ENCODE data around the gene PDIA6.

PDIA6 gene

GRCh38 chr2:10837298-10838266 lies 25.0 kb upstream of the PDIA6 start:
- H3K27ac ChIP-seq: no peak overlapping the region
- H3K4me3 ChIP-seq (ENCODE audit: low read depth in 1 of 2, low read length in 1 of 2): no peak overlapping the region

DNA sequence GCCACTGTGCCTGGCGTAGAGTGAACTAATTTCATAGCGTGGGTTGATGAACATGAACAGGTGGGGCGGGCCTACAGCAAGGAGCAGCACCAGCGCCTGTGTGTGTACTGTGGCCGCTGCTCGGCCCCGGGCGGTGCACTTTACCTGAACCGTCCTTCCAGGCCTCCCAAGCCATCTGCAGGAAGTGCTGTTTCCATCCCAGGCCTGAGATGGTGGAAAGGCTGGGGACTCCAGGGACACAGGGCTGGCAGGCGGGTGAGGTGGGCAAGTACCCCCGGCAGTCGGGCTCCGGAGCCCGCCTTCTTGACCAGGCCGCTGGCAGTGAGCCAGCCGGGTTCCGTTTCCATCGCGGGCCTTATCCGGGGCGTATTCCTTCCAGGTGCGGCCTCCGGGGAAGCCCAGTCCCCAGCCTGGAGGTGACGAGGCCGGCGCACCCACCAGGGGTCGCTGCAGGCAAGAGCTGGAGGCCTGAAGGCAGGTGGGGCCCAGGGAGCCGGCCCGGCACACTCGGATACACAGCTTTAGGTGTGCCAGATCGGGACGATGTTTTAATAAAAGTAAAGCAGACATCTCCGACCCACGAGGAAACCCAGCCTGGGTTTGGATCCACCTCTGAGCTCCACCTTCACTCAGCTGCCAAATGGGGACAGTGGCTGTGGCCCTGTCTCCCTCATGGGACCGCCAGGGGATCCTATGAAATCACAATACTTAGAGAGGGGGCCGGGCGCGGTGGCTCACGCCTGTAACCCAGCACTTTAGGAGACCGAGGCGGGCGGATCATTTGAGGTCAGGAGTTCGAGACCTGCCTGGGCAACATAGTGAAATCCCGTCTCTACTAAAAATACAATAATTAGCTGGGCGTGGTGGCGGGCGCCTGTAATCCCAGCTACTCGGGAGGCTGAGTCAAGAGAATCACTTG lies 22.7 kb upstream of the PDIA6 start:
- Histone ChIP-seq H3K9me3 (no peaks in the 10 kb centered on the region), H3K4me3 (ENCODE audit: low read depth in 1 of 2, low read length in 1 of 2) (no peak overlapping the region), H3K27ac (no peak overlapping the region), H3K36me3 (no peaks in the 10 kb centered on the region), H3K27me3 (peaks cover 92% of the 10 kb centered on the region), H3K4me1 (ENCODE audit: control insufficient read depth in 1 of 2, insufficient read depth in 1 of 2, low read depth in 1 of 2, low read length in 1 of 2) (no peaks in the 10 kb centered on the region)
- TF ChIP-seq, protein P1, sequence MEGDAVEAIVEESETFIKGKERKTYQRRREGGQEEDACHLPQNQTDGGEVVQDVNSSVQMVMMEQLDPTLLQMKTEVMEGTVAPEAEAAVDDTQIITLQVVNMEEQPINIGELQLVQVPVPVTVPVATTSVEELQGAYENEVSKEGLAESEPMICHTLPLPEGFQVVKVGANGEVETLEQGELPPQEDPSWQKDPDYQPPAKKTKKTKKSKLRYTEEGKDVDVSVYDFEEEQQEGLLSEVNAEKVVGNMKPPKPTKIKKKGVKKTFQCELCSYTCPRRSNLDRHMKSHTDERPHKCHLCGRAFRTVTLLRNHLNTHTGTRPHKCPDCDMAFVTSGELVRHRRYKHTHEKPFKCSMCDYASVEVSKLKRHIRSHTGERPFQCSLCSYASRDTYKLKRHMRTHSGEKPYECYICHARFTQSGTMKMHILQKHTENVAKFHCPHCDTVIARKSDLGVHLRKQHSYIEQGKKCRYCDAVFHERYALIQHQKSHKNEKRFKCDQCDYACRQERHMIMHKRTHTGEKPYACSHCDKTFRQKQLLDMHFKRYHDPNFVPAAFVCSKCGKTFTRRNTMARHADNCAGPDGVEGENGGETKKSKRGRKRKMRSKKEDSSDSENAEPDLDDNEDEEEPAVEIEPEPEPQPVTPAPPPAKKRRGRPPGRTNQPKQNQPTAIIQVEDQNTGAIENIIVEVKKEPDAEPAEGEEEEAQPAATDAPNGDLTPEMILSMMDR (IDR thresholded peaks at IDR 0.05): no peak

More at GRCh38 chr2:10837298-10838266, 25.0 kb upstream of the PDIA6 start:
- H3K4me1 ChIP-seq (ENCODE audit: control insufficient read depth in 1 of 2, insufficient read depth in 1 of 2, low read depth in 1 of 2, low read length in 1 of 2): no peaks in the 10 kb centered on the region
- peaks cover 69% of the 10 kb centered on the region for H3K27me3 ChIP-seq
- TF ChIP-seq, protein P1 (IDR thresholded peaks at IDR 0.05): no peak
- no peaks in the 10 kb centered on the region for H3K9me3 ChIP-seq
- no peaks in the 10 kb centered on the region for H3K36me3 ChIP-seq

- H3K27me3 ChIP-seq: peaks cover 94% of the 10 kb centered on the region
- TF ChIP-seq, protein P1 (IDR thresholded peaks at IDR 0.05): no peak
- H3K9me3 ChIP-seq: no peaks in the 10 kb centered on the region
- no peak overlapping the region for H3K4me3 ChIP-seq (ENCODE audit: low read depth in 1 of 2, low read length in 1 of 2)
- H3K36me3 ChIP-seq: no peaks in the 10 kb centered on the region
- H3K4me1 ChIP-seq (ENCODE audit: control insufficient read depth in 1 of 2, insufficient read depth in 1 of 2, low read depth in 1 of 2, low read length in 1 of 2): no peaks in the 10 kb centered on the region
- H3K27ac ChIP-seq: no peak overlapping the region
Observed at GRCh38 chr2:10834068-10834655, 21.6 kb upstream of the PDIA6 start.

GRCh38 chr2:10833021-10833420 lies 20.4 kb upstream of the PDIA6 start:
- Histone ChIP-seq H3K9me3 (no peaks in the 10 kb centered on the region), H3K27me3 (peaks cover 97% of the 10 kb centered on the region), H3K4me1 (ENCODE audit: control insufficient read depth in 1 of 2, insufficient read depth in 1 of 2, low read depth in 1 of 2, low read length in 1 of 2) (no peaks in the 10 kb centered on the region), H3K4me3 (ENCODE audit: low read depth in 1 of 2, low read length in 1 of 2) (no peak overlapping the region), H3K27ac (no peak overlapping the region), H3K36me3 (no peaks in the 10 kb centered on the region)
- TF ChIP-seq, protein P1 (IDR thresholded peaks at IDR 0.05): no peak

DNA sequence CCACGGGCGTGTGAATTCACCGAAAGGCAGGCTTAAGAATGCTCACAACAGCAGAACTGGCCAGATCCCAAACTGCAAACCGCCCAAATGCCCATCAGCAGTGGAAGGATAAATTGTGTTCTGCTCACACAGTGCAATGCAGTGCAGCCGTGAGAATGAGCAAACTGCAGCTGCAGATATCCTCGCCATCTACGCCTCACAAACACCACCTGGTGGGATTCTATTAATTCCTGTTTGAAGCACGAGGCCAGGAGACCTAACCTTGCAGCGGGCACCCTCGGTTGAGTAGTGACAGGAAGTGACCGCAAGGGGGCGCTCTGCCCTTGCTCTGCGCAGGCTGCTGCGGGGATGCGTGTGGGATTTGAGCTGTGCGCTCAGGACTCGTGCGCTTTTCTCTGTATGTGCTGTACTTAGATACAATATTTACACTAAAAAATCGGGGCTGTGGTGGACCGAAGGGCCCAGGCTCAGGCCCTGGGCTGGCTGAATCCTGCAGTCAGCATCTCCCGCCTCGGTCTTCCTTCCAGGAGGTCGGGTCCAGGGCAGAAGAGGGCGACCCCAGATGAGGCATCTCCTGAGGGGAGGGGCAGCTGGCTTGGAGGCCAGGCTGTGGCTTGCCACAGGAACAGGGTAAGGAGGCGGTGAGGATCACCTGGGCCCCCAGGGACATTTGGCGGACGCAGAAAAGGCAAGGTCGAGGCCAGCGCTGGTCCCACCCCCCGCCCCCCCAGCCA lies 19.8 kb upstream of the PDIA6 start:
- Histone ChIP-seq H3K27ac (no peak overlapping the region), H3K9me3 (no peaks in the 10 kb centered on the region), H3K36me3 (no peaks in the 10 kb centered on the region), H3K4me1 (ENCODE audit: control insufficient read depth in 1 of 2, insufficient read depth in 1 of 2, low read depth in 1 of 2, low read length in 1 of 2) (no peaks in the 10 kb centered on the region), H3K27me3 (peaks cover 95% of the 10 kb centered on the region), H3K4me3 (ENCODE audit: low read depth in 1 of 2, low read length in 1 of 2) (no peak overlapping the region)
- TF ChIP-seq, protein P1 (IDR thresholded peaks at IDR 0.05): peak; percentile 85
